Activated naive CD4-positive, alpha-beta T cell treated with anti-CD3 and anti-CD28 coated beads, Interleukin-2, amount 50 U/mL, for 24 hours (primary cell): ENCODE measurements around the gene CATSPER3.

Experiments used
- H3K27ac Mint-ChIP-seq: one replicate; pipeline ENCODE4 v1.8.0; 2021; ENCODE audit warnings: mild to moderate bottlenecking, mixed read lengths
- H3K27me3 Mint-ChIP-seq: one replicate; pipeline ENCODE4 v1.8.0; 2021; ENCODE audit warnings: mixed read lengths
- H3K36me3 Mint-ChIP-seq: one replicate; pipeline ENCODE4 v1.8.0; 2021; ENCODE audit warnings: mixed read lengths
- H3K4me1 Mint-ChIP-seq: one replicate; pipeline ENCODE4 v1.8.0; 2021; ENCODE audit warnings: mixed read lengths
- H3K4me3 Mint-ChIP-seq: one replicate; pipeline ENCODE4 v1.8.0; 2021; ENCODE audit warnings: mild to moderate bottlenecking, mixed read lengths
- H3K9me3 Mint-ChIP-seq: one replicate; pipeline ENCODE4 v1.8.0; 2021; ENCODE audit warnings: mixed read lengths

The CATSPER3 gene

GRCh38 chr5:135051399-135051798 lies 83.7 kb downstream of the CATSPER3 start:
- Mint-ChIP-seq H3K9me3 (no peaks in the 10 kb centered on the region), H3K27me3 (peaks cover 37% of the 10 kb centered on the region), H3K27ac (no peak overlapping the region), H3K36me3 (no peaks in the 10 kb centered on the region), H3K4me1 (no peaks in the 10 kb centered on the region), H3K4me3 (no peak overlapping the region)

DNA sequence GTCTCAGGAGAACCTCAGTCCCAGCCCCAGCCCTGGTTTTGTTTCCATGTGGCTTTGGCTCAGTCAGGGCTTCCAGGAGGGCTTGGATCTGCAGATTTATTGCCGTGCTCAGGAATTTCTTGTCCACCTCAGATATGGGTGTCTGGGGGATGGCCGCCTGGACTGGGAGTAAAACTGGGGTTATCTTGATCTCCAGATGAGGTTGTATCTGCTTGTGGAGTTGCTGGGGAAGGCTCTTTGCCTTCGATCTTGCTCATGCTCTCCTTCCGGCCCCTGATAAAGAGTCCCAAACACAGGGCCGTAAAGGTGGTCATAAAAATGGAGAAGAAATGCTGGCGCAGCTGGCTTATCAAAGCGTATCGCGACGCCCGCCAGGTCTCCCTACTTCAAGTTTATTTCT lies 84.2 kb downstream of the CATSPER3 start:
- no peaks in the 10 kb centered on the region for H3K36me3 Mint-ChIP-seq
- no peaks in the 10 kb centered on the region for H3K4me1 Mint-ChIP-seq
- H3K27me3 Mint-ChIP-seq = peaks cover 34% of the 10 kb centered on the region
- H3K9me3 Mint-ChIP-seq = no peaks in the 10 kb centered on the region
- no peak overlapping the region for H3K27ac Mint-ChIP-seq
- no peak overlapping the region for H3K4me3 Mint-ChIP-seq

- Mint-ChIP-seq H3K36me3 (no peaks in the 10 kb centered on the region), H3K9me3 (no peaks in the 10 kb centered on the region), H3K4me1 (no peaks in the 10 kb centered on the region), H3K27me3 (peaks cover 32% of the 10 kb centered on the region), H3K27ac (no peak overlapping the region), H3K4me3 (no peak overlapping the region)
These were observed 84.9 kb downstream of the CATSPER3 start for GRCh38 chr5:135052511-135053145.

- no peaks in the 10 kb centered on the region for H3K4me1 Mint-ChIP-seq
These were observed 85.6 kb downstream of the CATSPER3 start for GRCh38 chr5:135053278-135053677.

DNA sequence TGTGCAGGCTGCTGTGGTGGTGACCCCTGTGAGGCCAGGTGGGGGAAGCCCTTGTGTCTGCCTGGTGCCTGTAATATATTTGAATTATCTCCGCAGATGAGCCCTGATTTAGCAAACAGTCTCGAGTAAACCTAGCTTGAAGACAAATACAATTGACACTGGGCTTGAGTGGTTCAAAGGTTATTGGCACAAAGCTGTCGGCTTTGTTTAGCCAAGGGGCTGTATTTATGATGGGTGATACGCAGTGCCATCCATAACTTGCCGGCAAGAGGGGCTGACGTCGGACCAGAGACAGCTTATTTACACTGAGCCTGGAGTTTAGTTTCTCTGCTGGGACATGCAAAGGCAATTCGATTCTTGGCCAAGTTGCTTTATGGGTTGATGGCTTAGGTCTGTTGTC lies 86.3 kb downstream of the CATSPER3 start:
- H3K4me1 Mint-ChIP-seq = no peaks in the 10 kb centered on the region
- H3K36me3 Mint-ChIP-seq = no peaks in the 10 kb centered on the region
- H3K27me3 Mint-ChIP-seq = peaks cover 28% of the 10 kb centered on the region
- no peak overlapping the region for H3K4me3 Mint-ChIP-seq
- no peaks in the 10 kb centered on the region for H3K9me3 Mint-ChIP-seq
- no peak overlapping the region for H3K27ac Mint-ChIP-seq

More at GRCh38 chr5:135053278-135053677, 85.6 kb downstream of the CATSPER3 start:
- Mint-ChIP-seq H3K4me3 (no peak overlapping the region), H3K27me3 (peaks cover 28% of the 10 kb centered on the region), H3K9me3 (no peaks in the 10 kb centered on the region), H3K27ac (no peak overlapping the region), H3K36me3 (no peaks in the 10 kb centered on the region)

DNA sequence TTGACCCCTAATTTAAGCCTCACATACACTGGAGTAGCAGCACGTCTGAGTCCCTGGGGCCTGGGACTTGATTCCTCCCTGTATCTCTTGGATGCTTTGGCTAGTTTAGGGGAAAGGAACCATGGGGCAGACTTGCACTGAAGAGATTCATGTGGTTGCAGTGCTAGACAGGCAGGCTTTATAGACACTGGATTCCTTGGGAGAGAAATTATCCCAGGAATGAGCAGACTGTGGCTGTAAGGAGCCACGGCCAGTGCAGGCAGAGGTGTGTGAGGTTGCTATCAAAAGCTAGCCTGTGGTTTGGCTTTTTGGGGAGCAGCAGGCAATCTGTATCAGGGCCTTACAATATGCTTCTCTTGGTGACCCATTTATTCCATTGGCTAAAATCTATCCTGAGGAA lies 86.8 kb downstream of the CATSPER3 start:
- H3K27me3 Mint-ChIP-seq = peaks cover 27% of the 10 kb centered on the region
- H3K4me3 Mint-ChIP-seq = no peak overlapping the region
- H3K9me3 Mint-ChIP-seq = no peaks in the 10 kb centered on the region
- no peak overlapping the region for H3K27ac Mint-ChIP-seq
- no peaks in the 10 kb centered on the region for H3K4me1 Mint-ChIP-seq
- no peaks in the 10 kb centered on the region for H3K36me3 Mint-ChIP-seq

GRCh38 chr5:135055396-135055795 lies 87.7 kb downstream of the CATSPER3 start:
- no peak overlapping the region for H3K27ac Mint-ChIP-seq
- peaks cover 22% of the 10 kb centered on the region for H3K27me3 Mint-ChIP-seq
- no peaks in the 10 kb centered on the region for H3K4me1 Mint-ChIP-seq
- no peak overlapping the region for H3K4me3 Mint-ChIP-seq
- H3K9me3 Mint-ChIP-seq = no peaks in the 10 kb centered on the region
- H3K36me3 Mint-ChIP-seq = no peaks in the 10 kb centered on the region

DNA sequence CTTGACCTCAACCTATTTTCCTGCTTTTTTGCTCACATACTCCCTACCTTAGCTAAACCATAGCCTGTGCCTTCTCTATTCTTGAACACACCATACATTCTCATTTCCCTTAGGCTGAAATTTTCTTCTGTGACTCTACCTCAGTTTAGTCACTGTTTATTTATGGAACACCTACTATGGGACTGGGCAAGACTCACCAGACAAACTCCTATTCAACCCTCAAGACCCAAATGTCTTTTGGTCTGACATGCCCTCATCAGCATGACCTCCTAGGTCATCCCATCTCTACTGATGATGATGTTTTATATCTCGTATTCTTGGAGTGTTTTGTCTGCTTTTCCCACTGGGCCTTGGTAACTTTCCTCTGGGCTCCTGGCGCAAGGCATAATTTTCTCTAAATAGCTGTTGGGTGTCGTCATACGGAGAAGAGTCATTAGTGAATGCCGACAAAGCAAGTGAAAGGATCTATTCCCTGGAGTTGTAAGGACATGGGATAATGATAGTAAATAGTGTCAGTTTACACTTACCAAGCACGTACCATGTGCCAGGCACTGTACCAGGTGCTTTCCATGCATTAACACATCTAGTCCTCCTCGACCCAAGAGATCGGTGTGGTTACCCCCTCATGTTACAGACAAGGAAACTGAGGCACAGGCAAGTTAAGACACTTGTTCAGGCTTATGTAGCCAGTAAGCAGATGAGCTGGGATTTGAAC lies 88.8 kb downstream of the CATSPER3 start:
- Mint-ChIP-seq H3K4me3 (no peak overlapping the region), H3K9me3 (no peaks in the 10 kb centered on the region), H3K4me1 (no peaks in the 10 kb centered on the region), H3K27ac (no peak overlapping the region), H3K27me3 (peaks cover 14% of the 10 kb centered on the region), H3K36me3 (no peaks in the 10 kb centered on the region)

GRCh38 chr5:135057233-135057632 lies 89.5 kb downstream of the CATSPER3 start:
- H3K27ac Mint-ChIP-seq = no peak overlapping the region
- peaks cover 10% of the 10 kb centered on the region for H3K27me3 Mint-ChIP-seq

GRCh38 chr5:135058331-135058732 lies 90.6 kb downstream of the CATSPER3 start:
- no peak overlapping the region for H3K4me3 Mint-ChIP-seq
- no peaks in the 10 kb centered on the region for H3K9me3 Mint-ChIP-seq
- no peaks in the 10 kb centered on the region for H3K4me1 Mint-ChIP-seq
- H3K36me3 Mint-ChIP-seq = no peaks in the 10 kb centered on the region
- no peak overlapping the region for H3K27ac Mint-ChIP-seq
- H3K27me3 Mint-ChIP-seq = peaks cover 2% of the 10 kb centered on the region

More at GRCh38 chr5:135057233-135057632, 89.5 kb downstream of the CATSPER3 start:
- Mint-ChIP-seq H3K9me3 (no peaks in the 10 kb centered on the region), H3K4me1 (no peaks in the 10 kb centered on the region), H3K36me3 (no peaks in the 10 kb centered on the region), H3K4me3 (no peak overlapping the region)

DNA sequence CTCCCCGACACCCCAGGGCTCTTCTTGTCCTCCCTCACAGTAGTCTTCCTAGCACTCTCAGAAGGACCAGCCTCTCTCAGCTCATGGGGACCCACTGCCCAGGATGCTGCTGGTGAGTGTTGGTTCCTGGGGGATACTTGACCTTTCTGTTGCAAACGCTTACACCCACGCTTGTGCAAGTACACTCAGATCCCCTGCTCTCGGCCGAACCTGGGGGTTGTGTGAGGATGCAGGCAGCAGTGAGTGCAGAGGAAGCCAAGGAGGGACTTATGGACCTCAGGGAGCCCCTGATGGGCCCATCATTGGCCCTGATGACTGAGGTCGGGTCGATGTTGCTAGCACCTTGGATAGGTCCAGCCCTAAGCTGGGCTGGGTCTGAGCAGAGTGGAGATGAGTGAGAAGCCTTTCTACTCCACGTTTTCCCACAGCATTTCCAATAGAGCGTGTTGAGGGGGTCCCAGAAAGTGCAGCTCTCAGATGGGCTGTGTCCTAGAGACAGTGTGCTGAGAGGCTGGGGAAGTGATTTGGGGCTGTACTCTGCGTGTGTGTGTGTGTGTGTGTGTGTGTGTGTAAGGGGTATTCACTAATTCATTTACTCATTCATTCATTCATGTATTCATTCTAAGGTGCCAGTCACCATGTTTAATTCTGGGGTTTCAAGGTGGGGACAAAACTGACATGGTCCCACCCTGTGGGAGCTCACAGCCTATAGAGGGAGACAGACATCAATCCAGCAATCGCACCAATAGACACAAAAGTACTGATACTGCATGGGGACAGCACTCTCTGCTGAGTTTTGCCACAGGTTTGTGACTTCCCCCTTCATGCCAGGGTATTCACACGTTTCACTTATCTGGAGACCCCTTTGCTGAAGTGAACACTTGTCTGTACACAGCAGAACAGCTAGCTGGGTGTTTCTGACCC lies 91.6 kb downstream of the CATSPER3 start:
- no peaks in the 10 kb centered on the region for H3K4me1 Mint-ChIP-seq
- no peaks in the 10 kb centered on the region for H3K36me3 Mint-ChIP-seq
- no peak overlapping the region for H3K27ac Mint-ChIP-seq
- H3K27me3 Mint-ChIP-seq = no peaks in the 10 kb centered on the region
- H3K9me3 Mint-ChIP-seq = no peaks in the 10 kb centered on the region
- H3K4me3 Mint-ChIP-seq = no peak overlapping the region

GRCh38 chr5:135060021-135060420 lies 92.3 kb downstream of the CATSPER3 start:
- no peak overlapping the region for H3K27ac Mint-ChIP-seq

DNA sequence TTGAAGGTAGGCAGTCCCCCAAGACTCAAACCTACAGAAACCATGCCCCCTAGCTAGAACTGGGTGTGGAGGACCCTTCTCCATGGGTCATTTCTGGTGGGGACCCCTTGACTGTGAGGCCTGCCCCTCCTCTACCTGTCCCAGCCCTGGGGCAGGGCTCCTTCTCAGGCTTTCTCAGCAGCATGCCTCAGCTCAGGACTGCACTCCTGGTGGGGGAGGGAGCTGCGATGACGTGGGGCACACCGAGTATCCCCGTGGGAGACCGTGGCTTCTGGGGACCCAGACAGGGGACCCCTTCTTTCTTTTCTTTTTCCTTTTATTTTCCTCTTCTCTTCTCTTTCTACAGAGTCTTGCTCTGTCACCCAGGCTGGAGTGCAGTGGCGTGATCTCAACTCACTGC lies 93.3 kb downstream of the CATSPER3 start:
- no peaks in the 10 kb centered on the region for H3K4me1 Mint-ChIP-seq
- no peak overlapping the region for H3K4me3 Mint-ChIP-seq
- H3K36me3 Mint-ChIP-seq = no peaks in the 10 kb centered on the region
- H3K9me3 Mint-ChIP-seq = no peaks in the 10 kb centered on the region
- H3K27me3 Mint-ChIP-seq = no peaks in the 10 kb centered on the region
- H3K27ac Mint-ChIP-seq = no peak overlapping the region

More at GRCh38 chr5:135060021-135060420, 92.3 kb downstream of the CATSPER3 start:
- H3K27me3 Mint-ChIP-seq = no peaks in the 10 kb centered on the region
- H3K9me3 Mint-ChIP-seq = no peaks in the 10 kb centered on the region
- H3K36me3 Mint-ChIP-seq = no peaks in the 10 kb centered on the region
- H3K4me1 Mint-ChIP-seq = no peaks in the 10 kb centered on the region
- H3K4me3 Mint-ChIP-seq = no peak overlapping the region
